ENCODE data around the gene CPA2.
"Not testable (repeated sequence)": the region's sequence is repeated elsewhere in the genome, so short reads cannot be mapped to it uniquely, and the experiment has no call there.

The CPA2 gene

DNA sequence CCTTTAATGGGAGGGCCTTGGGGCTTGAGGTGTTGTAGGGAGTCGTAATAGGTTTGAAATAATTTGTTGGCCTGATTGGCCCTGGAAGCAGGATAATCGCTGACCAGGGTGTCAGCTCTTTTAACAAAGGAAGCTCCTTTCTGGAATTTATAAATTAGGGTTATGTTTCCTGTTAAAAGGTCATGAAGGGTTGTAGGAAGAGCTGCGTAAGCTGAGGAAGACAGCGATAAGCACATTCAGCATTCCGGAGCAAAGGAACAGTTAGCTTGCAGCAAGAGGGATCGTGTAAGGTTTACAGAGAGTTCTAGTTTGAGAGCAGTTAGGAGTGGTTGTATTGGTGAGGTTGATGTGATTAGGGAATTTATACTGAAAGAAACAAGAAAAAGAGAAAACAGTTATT, 47.6 kb downstream of the CPA2 start:
- DNase-seq (ENCODE audit: low spot score), result no peak

GRCh38 chr7:130319541-130319940, 52.9 kb downstream of the CPA2 start:
- DNase-seq (ENCODE audit: low spot score), result no peak

DNA sequence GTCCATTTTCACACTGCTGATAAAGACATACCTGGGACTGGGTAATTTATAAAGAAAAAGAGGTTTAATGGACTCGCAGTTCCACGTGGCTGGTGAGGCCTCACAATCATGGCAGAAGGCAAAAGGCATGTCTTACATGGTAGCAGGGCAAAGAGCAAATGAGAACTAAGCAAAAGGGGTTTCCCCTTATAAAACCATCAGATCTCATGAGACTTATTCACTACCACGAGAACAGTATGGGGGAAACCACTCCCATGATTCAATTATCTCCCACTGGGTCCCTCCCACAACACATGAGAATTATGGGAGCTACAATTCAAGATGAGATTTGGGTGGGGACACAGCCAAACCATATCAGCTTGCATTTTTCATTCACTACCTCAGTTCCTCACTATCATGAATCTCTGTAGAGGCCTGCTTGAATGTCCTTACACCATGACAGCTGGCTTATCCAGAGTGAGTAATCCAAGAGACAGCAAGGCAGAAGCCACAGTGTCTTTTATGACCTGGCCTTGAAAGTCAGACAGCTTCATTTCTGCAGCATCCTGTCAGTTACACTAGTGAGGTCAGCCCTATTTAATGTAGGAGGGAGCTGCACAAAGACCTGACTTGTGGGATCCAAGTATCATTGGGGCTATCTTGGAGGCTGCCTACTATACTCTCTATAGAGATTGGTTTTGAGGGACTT, 55.0 kb downstream of the CPA2 start:
- DNase-seq (ENCODE audit: low spot score), result not testable (repeated sequence)

DNA sequence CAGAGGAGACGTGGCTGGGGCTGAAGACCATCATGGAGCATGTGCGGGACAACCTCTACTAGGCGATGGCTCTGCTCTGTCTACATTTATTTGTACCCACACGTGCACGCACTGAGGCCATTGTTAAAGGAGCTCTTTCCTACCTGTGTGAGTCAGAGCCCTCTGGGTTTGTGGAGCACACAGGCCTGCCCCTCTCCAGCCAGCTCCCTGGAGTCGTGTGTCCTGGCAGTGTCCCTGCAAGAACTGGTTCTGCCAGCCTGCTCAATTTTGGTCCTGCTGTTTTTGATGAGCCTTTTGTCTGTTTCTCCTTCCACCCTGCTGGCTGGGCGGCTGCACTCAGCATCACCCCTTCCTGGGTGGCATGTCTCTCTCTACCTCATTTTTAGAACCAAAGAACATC, 56.0 kb downstream of the CPA2 start:
- DNase-seq (ENCODE audit: low spot score), result no peak

- no peak for DNase-seq (ENCODE audit: low spot score)
Measured at GRCh38 chr7:130324306-130324943, 57.8 kb downstream of the CPA2 start.

DNA sequence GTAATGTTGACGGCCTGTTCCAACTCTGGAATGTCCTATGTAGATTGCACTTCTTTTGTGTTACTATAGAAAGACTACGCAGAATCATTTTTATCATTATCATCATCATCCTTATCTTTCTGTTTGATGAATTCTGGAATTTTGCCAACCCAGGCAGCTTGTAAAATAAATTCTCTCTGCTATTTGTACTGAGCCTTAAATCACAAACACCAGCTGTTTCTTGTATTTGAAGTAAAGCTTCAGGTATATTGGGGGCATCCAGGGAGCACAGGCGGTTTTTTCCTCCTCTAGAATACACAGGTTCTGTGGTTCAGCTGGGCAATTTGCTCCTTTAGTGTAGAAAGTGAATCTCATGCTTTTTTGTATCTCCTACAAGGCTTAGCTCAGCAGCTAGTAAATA, 63.0 kb downstream of the CPA2 start:
- no peak for DNase-seq (ENCODE audit: low spot score)

DNA sequence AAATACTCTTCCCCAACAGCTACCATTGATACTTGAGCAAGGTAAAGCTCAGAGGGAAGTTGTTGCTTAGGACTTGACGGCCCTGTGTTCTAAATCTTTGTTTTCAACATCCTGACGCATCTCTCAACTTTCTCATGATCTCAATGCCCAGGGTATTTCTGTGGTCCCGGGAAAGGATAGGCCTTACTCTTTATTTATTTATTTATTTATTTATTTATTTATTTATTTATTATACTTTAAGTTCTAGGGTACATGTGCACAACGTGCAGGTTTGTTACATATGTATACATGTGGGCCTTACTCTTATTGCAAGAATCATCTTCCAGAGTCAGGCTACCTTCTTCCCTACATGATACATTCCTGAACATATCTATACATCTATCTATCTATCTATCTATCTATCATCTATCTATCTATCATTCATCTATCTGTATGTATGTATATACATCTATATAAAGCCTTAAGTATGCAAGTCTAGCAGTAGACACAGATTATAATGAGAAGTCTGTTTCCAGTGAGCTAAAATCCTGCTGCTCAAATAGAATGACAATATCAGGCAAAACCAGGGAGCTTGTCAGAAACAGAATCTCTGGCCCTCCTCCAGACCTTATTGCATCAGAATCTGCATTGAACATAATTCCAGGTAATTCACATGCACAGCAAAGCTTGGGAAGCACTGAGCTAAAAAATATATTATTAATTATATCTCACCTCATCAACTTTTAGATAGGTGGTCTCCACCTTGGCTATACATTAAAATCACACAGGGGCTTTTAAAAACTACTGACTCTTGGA, 65.8 kb downstream of the CPA2 start:
- no peak for DNase-seq (ENCODE audit: low spot score)

- no peak for DNase-seq (ENCODE audit: low spot score)
Measured at GRCh38 chr7:130333832-130334231, 67.2 kb downstream of the CPA2 start.

- no peak for DNase-seq (ENCODE audit: low spot score)
Measured at GRCh38 chr7:130334274-130334673, 67.6 kb downstream of the CPA2 start.

DNA sequence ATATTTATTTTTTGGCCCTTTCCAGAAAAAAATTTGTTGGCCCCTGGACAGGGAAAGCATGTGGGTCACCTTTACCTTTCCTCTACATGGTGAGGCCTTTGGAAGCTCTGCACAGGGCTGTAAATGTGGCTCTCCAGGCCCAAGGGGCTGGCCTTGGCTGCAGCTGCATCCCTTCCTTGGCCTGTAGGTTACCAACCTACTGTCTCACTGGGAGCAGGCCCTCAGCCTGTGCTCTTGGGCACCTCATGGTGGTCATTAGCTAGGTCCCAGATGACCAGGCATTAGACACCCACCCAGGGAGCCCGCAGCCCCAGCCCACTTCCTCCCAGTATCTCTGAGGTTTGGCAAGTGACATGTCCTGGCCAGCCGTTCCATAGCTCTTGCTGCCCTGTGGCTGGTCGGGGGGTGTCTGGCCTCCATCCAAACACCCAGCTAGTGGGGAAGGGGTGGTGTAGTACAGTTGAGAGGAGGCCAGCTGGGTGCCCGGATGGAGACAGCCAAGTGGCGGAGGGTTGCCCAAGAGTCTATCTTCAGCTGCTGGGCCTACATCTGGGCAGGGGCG, 70.8 kb downstream of the CPA2 start:
- no peak for DNase-seq (ENCODE audit: low spot score)

DNA sequence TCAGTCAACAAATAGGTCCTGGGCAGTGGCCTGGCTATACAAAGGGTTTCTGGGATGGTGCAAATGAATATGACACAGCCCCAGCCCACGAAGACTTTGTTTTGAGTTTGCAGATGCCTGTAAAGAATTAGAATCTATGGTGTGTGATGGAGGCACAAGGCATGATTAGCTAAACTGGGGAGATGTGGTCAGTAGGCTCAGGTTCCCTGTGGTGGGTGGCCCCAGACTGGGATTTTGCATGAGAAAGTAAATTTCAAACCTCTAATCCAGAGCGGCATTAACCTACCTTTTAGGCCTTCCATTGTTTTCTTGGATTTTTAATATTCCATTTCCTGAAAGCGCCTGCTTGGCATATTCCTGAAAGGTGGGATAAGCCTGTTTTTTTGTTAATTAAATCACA, 71.6 kb downstream of the CPA2 start:
- no peak for DNase-seq (ENCODE audit: low spot score)
